GM18502 (cell line): Measurements from ENCODE around the gene TRAF3IP1.

Experiments used
- ATAC-seq: cut with Tn5 transposase; IDR thresholded peaks from one replicate; pipeline ENCODE4 v1.9.1; 2021; ENCODE audit warnings: mild to moderate bottlenecking; ENCODE audit not compliant: unreplicated experiment, poor library complexity

Gene TRAF3IP1

DNA sequence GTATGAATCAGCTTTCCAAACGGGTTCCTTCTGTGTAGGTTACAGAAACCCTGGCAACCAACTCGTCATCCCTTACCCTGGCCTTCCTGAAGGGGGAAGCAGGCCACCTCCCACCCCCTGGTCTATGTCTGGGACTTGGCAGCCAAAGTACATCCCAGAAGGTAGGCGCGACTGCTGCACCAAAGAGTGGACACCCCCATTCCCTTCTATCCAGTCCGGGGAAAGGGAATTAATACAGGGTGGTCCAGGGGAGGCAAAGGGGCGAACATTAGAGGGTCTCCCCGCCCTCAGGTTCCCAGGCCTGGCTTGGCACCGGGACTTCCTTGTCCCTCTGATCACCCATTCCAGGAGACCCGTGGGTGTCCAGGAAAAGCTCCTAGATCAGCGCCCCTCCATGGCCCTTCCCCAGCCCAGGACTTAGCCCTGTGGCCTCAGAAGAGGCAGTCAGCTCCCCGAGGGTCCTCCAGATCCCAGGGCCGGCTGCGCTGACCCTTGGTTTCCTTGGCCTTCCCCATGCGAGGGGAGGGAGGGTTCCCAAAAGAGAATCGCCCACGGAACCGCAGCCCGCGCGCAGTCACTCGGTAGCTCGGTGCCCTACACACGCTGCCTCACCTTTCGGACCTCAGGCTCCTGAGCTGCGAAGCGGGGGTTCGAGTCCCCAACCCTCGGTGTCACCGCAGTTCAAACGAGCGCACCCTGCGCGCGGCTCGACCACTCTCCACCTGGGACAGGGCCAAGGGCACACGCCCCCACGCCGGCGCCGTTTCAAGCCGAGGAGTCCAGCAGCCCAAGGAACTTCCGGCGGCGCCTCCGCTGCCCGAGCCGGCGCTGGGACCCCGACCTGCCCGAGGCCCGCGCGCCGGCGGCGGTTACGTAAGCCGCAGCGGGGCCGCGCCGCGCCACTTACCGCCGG is 32.3 kb upstream of the TRAF3IP1 start, which contains the start of gene PER2:
TSS of gene PER2 (minus strand) at position 874 of the 913 bp plus-strand sequence. CDS start 10,674 bp downstream, outside the sequence.
- peak; percentile 42 for ATAC-seq

DNA sequence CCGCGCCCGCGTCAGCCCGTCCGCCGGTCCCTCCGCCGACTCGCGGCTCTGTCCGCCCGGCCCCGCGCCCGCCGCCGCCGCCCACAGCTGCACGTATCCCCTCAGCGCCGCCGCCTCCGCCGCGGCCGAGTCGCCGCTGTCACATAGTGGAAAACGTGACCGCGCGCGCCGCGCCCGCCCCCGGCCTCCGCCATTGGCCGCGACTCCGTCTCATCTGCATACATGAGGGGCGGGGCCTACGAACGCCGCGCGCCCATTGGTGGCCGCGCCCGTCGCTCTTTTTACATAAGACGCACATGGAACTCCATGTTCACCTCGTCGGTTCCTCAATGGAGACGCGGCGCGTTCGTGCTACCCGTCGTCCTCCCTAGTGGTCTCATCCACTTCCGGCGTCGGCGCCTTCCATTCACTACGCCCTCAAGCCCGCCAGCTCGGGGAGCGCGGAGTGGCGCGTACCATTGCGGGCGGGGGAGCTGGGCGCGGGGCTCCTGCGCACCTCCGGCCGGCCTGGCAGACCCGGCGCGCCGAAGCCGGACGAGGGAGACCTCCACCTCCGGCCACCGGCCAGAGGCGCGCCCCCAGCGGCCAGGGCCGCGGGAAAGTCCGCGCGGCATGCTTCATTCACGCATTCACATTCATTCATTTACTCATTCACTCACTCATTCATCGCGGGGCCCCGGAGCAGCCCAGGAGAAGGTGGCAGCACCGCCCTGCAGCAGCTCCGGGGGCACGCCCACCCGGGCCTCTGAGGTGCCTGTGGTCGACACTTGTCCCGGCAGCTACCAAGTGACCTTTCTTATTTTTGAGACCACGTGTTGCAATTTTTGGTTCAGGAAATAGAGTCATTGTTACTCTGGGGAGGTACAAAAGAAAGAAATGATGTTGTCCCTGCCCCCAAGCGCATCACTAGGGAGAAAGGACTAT is 31.4 kb upstream of the TRAF3IP1 start:
- ATAC-seq = peak; percentile 89

- ATAC-seq = no peak
Measured at GRCh38 chr2:238289574-238289973, 30.7 kb upstream of the TRAF3IP1 start.

DNA sequence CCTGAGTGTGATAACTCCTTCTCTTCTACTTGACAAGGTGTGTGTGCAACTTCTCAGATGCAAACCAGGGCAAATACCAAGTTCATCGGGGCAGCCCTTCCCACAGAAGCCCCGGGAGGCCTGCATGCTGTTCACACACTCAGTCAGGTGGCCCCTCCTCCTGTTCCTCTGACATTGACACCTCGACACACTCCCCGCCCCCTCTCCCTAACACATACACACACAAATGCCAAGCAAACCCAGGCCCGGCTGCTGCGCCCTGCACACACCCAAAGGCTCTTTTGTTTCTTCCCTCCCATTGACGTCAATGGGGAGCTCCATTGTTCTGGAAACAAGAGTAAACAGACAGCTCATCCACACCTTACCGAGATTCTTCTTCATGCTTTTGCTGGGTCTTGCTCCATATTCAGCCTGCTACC is 30.2 kb upstream of the TRAF3IP1 start:
- ATAC-seq = no peak

- no peak for ATAC-seq
Measured at GRCh38 chr2:238290715-238291549, 29.4 kb upstream of the TRAF3IP1 start.

DNA sequence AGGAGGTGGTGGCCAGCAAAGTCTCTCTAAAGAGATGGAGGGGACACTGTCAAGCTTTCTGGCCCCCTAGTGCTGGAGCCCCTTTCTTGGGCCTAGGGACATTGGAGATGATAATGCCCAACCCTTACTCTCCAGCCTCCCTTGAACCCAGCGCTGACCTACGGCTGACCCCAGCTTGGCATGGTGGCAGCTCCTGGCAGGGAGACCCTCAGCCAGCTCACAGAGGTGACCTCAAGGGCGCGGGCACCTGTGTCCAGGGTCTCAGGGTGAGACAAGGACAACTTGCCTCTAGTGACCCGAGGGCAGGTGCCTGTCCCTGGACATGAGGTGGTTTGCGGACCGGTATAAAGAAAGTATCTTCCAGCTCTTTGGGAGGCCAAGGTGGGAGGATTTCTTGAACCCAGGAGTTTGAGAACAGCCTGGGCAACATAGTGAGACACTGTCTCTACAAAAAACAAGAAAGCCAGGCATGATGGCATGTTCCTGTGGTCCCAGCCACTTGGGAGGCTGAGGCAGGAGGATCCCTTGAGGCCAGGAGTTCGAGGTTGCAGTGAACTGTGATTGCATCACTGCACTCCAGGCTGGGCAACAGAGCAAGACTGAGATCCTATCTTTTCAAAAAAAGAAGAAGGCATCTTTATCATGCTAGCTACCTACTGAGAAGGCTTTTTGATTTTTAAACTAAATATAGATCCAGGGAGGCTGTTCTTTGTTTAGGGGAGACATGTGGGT is 28.6 kb upstream of the TRAF3IP1 start:
- no peak for ATAC-seq

DNA sequence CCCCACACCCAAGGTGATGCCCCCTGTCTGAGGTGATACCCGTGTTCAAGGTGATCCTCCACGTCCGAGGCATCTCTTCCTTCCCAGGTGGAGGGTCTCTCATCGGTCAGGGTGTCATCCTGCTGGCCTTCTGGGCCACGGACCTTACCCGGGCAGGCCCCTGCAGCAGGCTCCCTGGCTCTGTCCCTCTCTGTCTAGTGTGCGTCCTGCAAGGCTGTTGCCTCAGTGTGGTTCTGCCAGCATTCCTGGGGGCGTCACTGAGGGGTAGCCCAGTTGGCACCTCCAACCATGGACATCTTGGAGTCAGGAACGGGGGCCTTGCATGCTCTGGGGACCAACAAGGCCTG is 26.3 kb upstream of the TRAF3IP1 start:
- no peak for ATAC-seq

DNA sequence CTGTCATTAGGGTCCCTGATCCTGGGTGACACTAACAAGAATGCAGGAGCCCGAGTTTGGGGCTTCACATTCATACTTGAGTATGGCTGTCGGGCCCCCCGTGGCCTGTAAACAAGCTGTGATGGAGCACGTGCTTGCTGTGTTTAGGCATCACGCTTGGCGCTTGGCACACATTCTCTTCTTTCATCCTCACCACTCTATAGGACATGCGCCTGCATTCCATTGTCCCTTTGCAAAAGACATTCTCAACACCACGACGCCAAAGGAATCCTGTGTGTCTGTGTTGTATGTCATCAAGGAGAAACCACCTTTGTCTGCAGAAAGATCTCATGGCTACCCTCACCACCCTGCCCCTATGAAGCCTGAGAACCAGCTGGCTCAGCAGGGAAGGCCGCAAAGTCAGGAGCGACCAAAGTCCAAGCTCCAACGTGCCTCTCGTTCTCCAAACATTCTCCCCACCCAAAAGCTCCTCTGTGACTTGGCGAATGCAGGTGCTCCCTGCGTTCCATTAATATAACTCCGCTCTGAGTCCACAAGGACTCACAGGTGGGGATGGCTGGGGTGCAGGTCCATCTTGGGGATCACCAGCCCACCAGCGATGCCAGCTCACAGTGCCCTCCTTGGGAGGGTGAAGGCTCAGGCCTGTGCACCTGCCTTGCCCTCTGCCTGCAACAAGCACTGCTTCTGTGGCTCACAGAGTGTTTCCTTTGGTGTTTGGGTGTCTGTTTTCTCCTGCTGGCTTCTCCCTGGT is 25.8 kb upstream of the TRAF3IP1 start:
- no peak for ATAC-seq

- ATAC-seq = no peak
Measured at GRCh38 chr2:238295144-238296112, 24.9 kb upstream of the TRAF3IP1 start.

GRCh38 chr2:238296638-238297457 is 23.5 kb upstream of the TRAF3IP1 start:
- no peak for ATAC-seq

- no peak for ATAC-seq
Measured at GRCh38 chr2:238299803-238300202, 20.5 kb upstream of the TRAF3IP1 start.

- no peak for ATAC-seq
Measured at GRCh38 chr2:238302087-238302486, 18.2 kb upstream of the TRAF3IP1 start.

DNA sequence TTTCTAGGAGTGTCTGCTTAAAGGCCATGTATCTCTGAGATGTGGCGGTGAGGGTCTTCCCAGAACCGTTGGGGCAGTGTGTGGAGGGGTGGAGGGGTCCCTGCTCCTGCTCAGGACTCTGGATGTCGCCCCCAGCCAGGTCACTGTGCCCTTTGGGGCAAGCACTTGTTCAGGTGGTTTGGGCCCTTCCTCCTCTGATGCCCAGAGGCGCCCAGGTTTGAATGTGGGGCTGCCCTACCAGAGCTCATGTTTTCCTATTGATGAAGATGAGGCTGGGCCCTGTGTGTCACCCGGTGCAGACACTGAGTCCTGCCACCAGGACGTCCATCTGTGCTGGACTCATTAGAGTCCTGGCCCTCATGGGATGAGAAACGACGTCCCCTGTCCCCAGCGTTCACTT is 17.6 kb upstream of the TRAF3IP1 start:
- no peak for ATAC-seq

- no peak for ATAC-seq
Measured at GRCh38 chr2:238304116-238304515, 16.2 kb upstream of the TRAF3IP1 start.

GRCh38 chr2:238305092-238305862 is 15.0 kb upstream of the TRAF3IP1 start:
- ATAC-seq = no peak
